ENCODE measurements around the gene STPG2. TPM values are rescaled to one million over a fixed set of nuclear protein-coding genes. Genes with fewer than 3 reads are reported as not detected.

Gene STPG2
- total RNA-seq, 1 donor from 2014 or later, result not detected

GRCh38 chr4:97513917-97514316, 629.4 kb downstream of the STPG2 start:
- DNase-seq (ENCODE audit: low read depth in 2 of 2), result no peak

Other genes with a start within 250 kb of the STPG2 start
- 49.2 and 54.6 TPM in 2 replicates for gene RAP1GDS1, start 117.9 kb upstream of the STPG2 start, total RNA-seq